NOMO-1 treated with DMSO at 0.1 percent for 48 hours (cell line): ENCODE data around the gene GRHL3.

Source experiments
- DNase-seq: peaks from one replicate; lab custom pipeline; 2025; ENCODE audit not compliant: unreplicated experiment; lab: John Stamatoyannopoulos, UW

The GRHL3 gene

DNA sequence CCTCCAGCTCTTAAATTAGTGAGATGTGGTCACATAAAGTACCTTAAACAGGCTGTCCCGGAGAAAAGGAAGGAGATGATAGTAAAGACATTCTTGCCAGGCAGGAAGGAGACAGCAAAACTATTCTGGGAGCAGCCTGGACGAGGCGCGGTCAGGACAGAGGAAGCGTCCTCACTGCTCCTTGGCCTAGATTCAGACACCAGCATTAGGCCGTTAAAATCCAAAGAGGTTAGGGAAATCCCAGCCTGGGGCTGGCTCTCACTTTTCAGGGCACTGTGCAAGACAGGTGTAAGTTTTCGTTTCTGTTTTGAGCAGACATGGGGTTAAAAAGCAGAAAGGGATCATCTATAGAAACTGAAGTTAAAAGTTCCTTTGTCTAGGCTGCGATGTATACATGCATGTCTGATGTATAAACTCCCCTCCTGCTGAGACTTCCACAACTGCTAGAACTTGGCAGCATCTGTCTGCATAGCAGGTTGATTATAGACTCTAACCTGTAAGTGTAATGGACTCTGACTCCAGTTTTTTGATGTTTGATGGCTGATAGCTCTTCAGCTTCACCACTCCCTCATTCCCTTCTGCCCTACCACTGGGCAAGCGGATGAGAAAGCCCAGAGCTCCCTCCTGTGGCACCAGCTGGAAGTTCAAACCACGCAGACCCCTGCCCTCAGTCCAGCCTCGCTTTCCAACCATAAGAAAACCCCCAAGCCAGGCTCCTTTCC is 72.9 kb downstream of the GRHL3 start:
- peak; percentile 44 for DNase-seq

- DNase-seq, result no peak
Measured at GRCh38 chr1:24392604-24392946, 73.4 kb downstream of the GRHL3 start.

- peak; percentile 40 for DNase-seq
Measured at GRCh38 chr1:24392982-24393650, 74.0 kb downstream of the GRHL3 start.

GRCh38 chr1:24393892-24394291 is 74.7 kb downstream of the GRHL3 start:
- DNase-seq, result no peak

- no peak for DNase-seq
Measured at GRCh38 chr1:24400065-24400464, 80.9 kb downstream of the GRHL3 start.

DNA sequence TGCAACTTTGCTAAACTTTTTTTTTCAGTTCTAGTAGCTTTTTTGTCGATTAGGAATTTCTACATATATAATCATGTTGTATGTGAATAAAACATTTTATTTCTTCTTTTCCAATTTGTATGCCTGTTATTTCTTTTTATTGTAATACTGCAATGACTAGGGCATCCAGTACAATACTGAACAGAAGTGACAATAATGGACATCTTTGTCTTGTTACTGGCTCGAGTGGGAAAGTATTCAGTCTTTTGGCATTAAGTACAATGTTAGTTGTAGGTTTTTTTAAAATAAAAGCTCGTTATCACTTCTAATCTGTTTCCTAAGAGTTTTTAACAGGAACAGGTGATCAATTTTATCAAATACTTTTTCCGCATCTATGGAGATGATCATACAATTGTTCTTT is 84.6 kb downstream of the GRHL3 start:
- no peak for DNase-seq
